ENCODE results near the gene CC2D2B. TPM values are rescaled to one million over a fixed set of nuclear protein-coding genes. Genes with fewer than 3 reads are reported as not detected.
A peak's percentile ranks its signal among the peaks of the same experiment; 100 is the strongest.

The CC2D2B gene
- total RNA-seq, 2 donors from 2014 or later, result 0.15 to 0.48 TPM

- Histone ChIP-seq H3K9ac (ENCODE audit: low read depth in 2 of 2, low read length in 2 of 2) (no peak overlapping the region), H3K27ac (no peak overlapping the region), H3K27me3 (no peaks in the 10 kb centered on the region), H3K9me3 (no peaks in the 10 kb centered on the region), H3K36me3 (no peaks in the 10 kb centered on the region), H3K4me3 (no peak overlapping the region), H3K4me1 (no peaks in the 10 kb centered on the region)
- intact Hi-C loops (cut with DNase I), result loop anchor here (10.0 kb wide), 1 partner anchor 100 kb away; the partner anchor contains the start of gene ZNF518A
- TF ChIP-seq CTCF (IDR thresholded peaks at IDR 0.05), result no peak
- DNase-seq, result no peak
These were observed 126.8 kb downstream of the CC2D2B start for GRCh38 chr10:96034625-96035024.

GRCh38 chr10:96038476-96039387 is 131.0 kb downstream of the CC2D2B start:
- intact Hi-C loops (cut with DNase I), result loop anchor here (10.0 kb wide), 1 partner anchor 96 kb away; the partner anchor contains the start of gene ZNF518A
- H3K4me3 ChIP-seq, result no peak overlapping the region
- no peaks in the 10 kb centered on the region for H3K36me3 ChIP-seq
- no peaks in the 10 kb centered on the region for H3K27me3 ChIP-seq
- H3K27ac ChIP-seq, result no peak overlapping the region
- no peak for TF ChIP-seq CTCF (IDR thresholded peaks at IDR 0.05)
- DNase-seq, result no peak
- no peaks in the 10 kb centered on the region for H3K9me3 ChIP-seq
- no peaks in the 10 kb centered on the region for H3K4me1 ChIP-seq
- no peak overlapping the region for H3K9ac ChIP-seq (ENCODE audit: low read depth in 2 of 2, low read length in 2 of 2)

- H3K4me3 ChIP-seq, result no peak overlapping the region
- DNase-seq, result no peak
- H3K9me3 ChIP-seq, result no peaks in the 10 kb centered on the region
- no peak overlapping the region for H3K9ac ChIP-seq (ENCODE audit: low read depth in 2 of 2, low read length in 2 of 2)
- no peaks in the 10 kb centered on the region for H3K4me1 ChIP-seq
- H3K27me3 ChIP-seq, result no peaks in the 10 kb centered on the region
- H3K27ac ChIP-seq, result no peak overlapping the region
- no peaks in the 10 kb centered on the region for H3K36me3 ChIP-seq
- TF ChIP-seq CTCF (IDR thresholded peaks at IDR 0.05), result no peak
- intact Hi-C loops (cut with DNase I), result no loop called here
These were observed 133.4 kb downstream of the CC2D2B start for GRCh38 chr10:96041146-96041545.

GRCh38 chr10:96043033-96043892 is 135.5 kb downstream of the CC2D2B start, which contains the start of gene CCNJ:
Gene CCNJ (plus strand): TSS chr10:96043583. CDS start chr10:96044394, 811 bp downstream.
- Histone ChIP-seq H3K27ac (peak within 1 kb of the TSS; percentile 75), H3K4me1 (no peaks in the 10 kb centered on the region), H3K27me3 (no peaks in the 10 kb centered on the region), H3K36me3 (no peaks in the 10 kb centered on the region), H3K9me3 (no peaks in the 10 kb centered on the region), H3K9ac (ENCODE audit: low read depth in 2 of 2, low read length in 2 of 2) (peak within 1 kb of the TSS; percentile 70 to 96), H3K4me3 (peak within 1 kb of the TSS; percentile 49)
- intact Hi-C loops (cut with DNase I), result no loop called here
- no peak for TF ChIP-seq CTCF (IDR thresholded peaks at IDR 0.05)
- DNase-seq, result peak; percentile 88
